PC-3 (cell line): ENCODE measurements around the gene SEL1L. TPM values are rescaled to one million over a fixed set of nuclear protein-coding genes. Genes with fewer than 3 reads are reported as not detected.

Source experiments
- ATAC-seq: fragments of 200-7000 bp; cut with Tn5 transposase; 2 replicates; pipeline ENCODE4 v1.9.1; 2020; ENCODE audit warnings: mild to moderate bottlenecking, moderate library complexity
- BruUV-seq: library from RNA; stranded (reverse); fragments of 400-500 nt; replicated peaks from 2 replicates; lab custom pipeline; 2021; lab: Mats Ljungman, UMichigan
- CTCF ChIA-PET: fragments of 300-600 bp; sonication (Branson Sonifier 250); formaldehyde crosslinking; loops from one replicate; lab custom pipeline; 2022; ENCODE audit warnings: antibody characterized with exemption; lab: Charles Lee
- POLR2A ChIA-PET: fragments of 300-600 bp; sonication (Branson Sonifier 250); formaldehyde crosslinking; loops from one replicate; lab custom pipeline; 2022; ENCODE audit warnings: antibody characterized with exemption; ENCODE audit not compliant: unreplicated experiment; lab: Charles Lee
- DNase-seq: peaks from one replicate; pipeline ENCODE4 v3.0.0-alpha.2; 2015
- H2AFZ ChIP-seq: fragments of 300-600 bp; sonication (generic); 2 replicates; pipeline ENCODE4 v1.6.0; 2016; ENCODE audit warnings: antibody characterized with exemption, low read length
- H3F3A ChIP-seq: fragments of 300-600 bp; sonication (generic); one replicate; pipeline ENCODE4 v1.6.0; 2017; ENCODE audit warnings: antibody characterized with exemption, low read length, control low read depth, mild to moderate bottlenecking; ENCODE audit not compliant: unreplicated experiment
- H3K27ac ChIP-seq: fragments of 300-600 bp; sonication (generic); 2 replicates; pipeline ENCODE4 v1.5.1; 2016; ENCODE audit warnings: mild to moderate bottlenecking, low read length
- H3K27me3 ChIP-seq: fragments of 300-600 bp; sonication (generic); 2 replicates; pipeline ENCODE4 v1.6.1; 2016; ENCODE audit warnings: low read length, mixed read lengths
- H3K36me3 ChIP-seq: fragments of 300-600 bp; sonication (generic); 2 replicates; pipeline ENCODE4 v1.6.1; 2016; ENCODE audit warnings: low read depth, mixed run types, low read length, mixed read lengths
- H3K4me1 ChIP-seq: fragments of 300-600 bp; sonication (generic); 2 replicates; pipeline ENCODE4 v1.5.1; 2016; ENCODE audit warnings: low read length; ENCODE audit not compliant: insufficient read depth
- H3K4me2 ChIP-seq: fragments of 300-600 bp; sonication (generic); 2 replicates; pipeline ENCODE4 v1.6.0; 2016; ENCODE audit warnings: low read length
- H3K4me3 ChIP-seq: fragments of 300-600 bp; sonication (generic); 2 replicates; pipeline ENCODE4 v1.5.1; 2016; ENCODE audit warnings: mild to moderate bottlenecking, low read length, mixed read lengths
- H3K79me2 ChIP-seq: fragments of 300-600 bp; sonication (generic); 2 replicates; pipeline ENCODE4 v1.6.1; 2017; ENCODE audit warnings: low read length, mixed read lengths
- H3K9ac ChIP-seq: fragments of 300-600 bp; sonication (generic); 2 replicates; pipeline ENCODE4 v1.6.0; 2016; ENCODE audit warnings: mild to moderate bottlenecking, low read length
- H3K9me2 ChIP-seq: fragments of 300-600 bp; sonication (generic); replicated peaks from 2 replicates; pipeline ENCODE4 v1.6.1; 2016; ENCODE audit warnings: mixed run types, low read length, mixed read lengths
- H3K9me3 ChIP-seq: fragments of 300-600 bp; sonication (generic); 2 replicates; pipeline ENCODE4 v1.6.1; 2016; ENCODE audit warnings: low read length, mixed read lengths
- H4K20me1 ChIP-seq: fragments of 300-600 bp; sonication (generic); 2 replicates; pipeline ENCODE4 v1.6.1; 2016; ENCODE audit warnings: low read length, mixed read lengths
- EZH2 ChIP-seq: fragments of 300-600 bp; sonication (generic); IDR thresholded peaks from one replicate; pipeline ENCODE4 v1.6.1; 2017; ENCODE audit warnings: antibody characterized with exemption, mild to moderate bottlenecking, low read length; ENCODE audit not compliant: unreplicated experiment
- EZH2phosphoT487 ChIP-seq: fragments of 300-600 bp; sonication (generic); IDR thresholded peaks from 2 replicates; pipeline ENCODE4 v1.6.1; 2018; ENCODE audit warnings: mild to moderate bottlenecking, antibody characterized with exemption, low read length, borderline replicate concordance
- intact Hi-C: fragments of 100-400 bp; cut with micrococcal nuclease; formaldehyde crosslinking; loops from 2 replicates; pipeline ENCODE4 v1.9.0; 2023
- total RNA-seq: library from RNA; depleted of rRNA; stranded (reverse); fragments of >200 nt; gene quantifications from 2 replicates; pipeline ENCODE4 v1.2.3, GENCODE V29; 2014
- TF ChIP-seq, protein P1 (sequence below): fragments of 300-600 bp; sonication (generic); conservative IDR thresholded peaks from 2 replicates; pipeline ENCODE4 v1.5.1; 2017; ENCODE audit warnings: antibody characterized with exemption, low read depth, mild to moderate bottlenecking, low read length

SEL1L gene
- total RNA-seq, 1 experiment from 2014 or later: 46.9 TPM

DNA sequence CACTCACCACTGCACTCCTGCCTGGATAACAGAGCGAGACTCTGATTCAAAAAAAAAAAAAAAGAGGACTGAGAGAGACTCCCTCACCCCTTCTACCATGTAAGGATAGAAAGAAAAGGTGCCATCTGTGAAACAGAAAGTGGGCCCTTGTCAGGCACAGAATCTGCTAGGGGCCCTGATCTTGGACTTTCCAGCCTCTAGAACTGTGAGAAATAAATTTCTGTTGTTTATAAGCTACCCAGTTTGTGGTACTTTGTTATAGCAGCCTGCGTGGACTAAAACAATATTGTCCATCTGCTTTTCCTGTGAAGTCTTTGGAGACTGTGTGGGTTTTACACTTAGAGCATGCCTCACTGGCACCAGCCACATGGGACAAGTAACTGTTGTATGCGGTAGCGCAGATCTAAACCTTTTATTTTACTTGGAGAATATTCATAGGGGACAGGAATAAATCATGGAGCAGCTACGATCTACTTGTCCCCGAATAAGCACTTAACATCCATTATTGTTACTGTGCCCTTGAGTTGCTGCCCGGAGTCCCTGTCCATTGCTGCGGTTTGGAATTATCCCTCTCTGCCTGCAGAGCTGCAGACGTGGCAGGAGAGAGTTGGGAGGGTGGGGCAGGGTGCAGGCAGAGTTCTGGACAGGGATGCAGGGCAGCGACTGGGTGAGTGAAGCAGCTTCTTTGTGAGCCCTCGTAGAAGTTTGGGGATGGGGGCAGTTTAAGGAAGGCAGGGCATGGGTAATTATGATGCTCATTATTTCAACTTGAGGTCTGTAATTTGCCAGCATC lies 81.1 kb downstream of the SEL1L start:
- TF ChIP-seq EZH2phosphoT487: no peak
- TF ChIP-seq, protein P1, sequence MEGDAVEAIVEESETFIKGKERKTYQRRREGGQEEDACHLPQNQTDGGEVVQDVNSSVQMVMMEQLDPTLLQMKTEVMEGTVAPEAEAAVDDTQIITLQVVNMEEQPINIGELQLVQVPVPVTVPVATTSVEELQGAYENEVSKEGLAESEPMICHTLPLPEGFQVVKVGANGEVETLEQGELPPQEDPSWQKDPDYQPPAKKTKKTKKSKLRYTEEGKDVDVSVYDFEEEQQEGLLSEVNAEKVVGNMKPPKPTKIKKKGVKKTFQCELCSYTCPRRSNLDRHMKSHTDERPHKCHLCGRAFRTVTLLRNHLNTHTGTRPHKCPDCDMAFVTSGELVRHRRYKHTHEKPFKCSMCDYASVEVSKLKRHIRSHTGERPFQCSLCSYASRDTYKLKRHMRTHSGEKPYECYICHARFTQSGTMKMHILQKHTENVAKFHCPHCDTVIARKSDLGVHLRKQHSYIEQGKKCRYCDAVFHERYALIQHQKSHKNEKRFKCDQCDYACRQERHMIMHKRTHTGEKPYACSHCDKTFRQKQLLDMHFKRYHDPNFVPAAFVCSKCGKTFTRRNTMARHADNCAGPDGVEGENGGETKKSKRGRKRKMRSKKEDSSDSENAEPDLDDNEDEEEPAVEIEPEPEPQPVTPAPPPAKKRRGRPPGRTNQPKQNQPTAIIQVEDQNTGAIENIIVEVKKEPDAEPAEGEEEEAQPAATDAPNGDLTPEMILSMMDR: no peak
- TF ChIP-seq EZH2: no peak
- intact Hi-C loops: loop anchor here (1.0 to 5.0 kb wide), 3 partner anchors 50 to 183 kb away; partner anchors contain the start of gene STON2
- no peak overlapping the region for H3K4me3 ChIP-seq
- no peaks in the 10 kb centered on the region for H3K36me3 ChIP-seq
- H3K4me2 ChIP-seq: peak overlapping the region; percentile 52
- no peaks in the 10 kb centered on the region for H4K20me1 ChIP-seq
- ChIA-PET POLR2A (no interaction called here), CTCF (interaction anchor here (0.6 to 4.0 kb wide), 3 partner anchors 159 to 223 kb away, joined by 4 to 35 read pairs (median 12); no protein-coding TSS in a partner anchor)
- no peak overlapping the region for H3K9ac ChIP-seq
- no peaks in the 10 kb centered on the region for H3K9me2 ChIP-seq
- ATAC-seq (peak; percentile 49), DNase-seq (no peak)
- no peaks in the 10 kb centered on the region for H3K9me3 ChIP-seq
- peak overlapping the region; percentile 60 for H2AFZ ChIP-seq
- no TSS peak for BruUV-seq
- H3K79me2 ChIP-seq: no peaks in the 10 kb centered on the region
- no peaks in the 10 kb centered on the region for H3K4me1 ChIP-seq
- no peaks in the 10 kb centered on the region for H3F3A ChIP-seq
- H3K27ac ChIP-seq: no peak overlapping the region
- H3K27me3 ChIP-seq: no peaks in the 10 kb centered on the region

DNA sequence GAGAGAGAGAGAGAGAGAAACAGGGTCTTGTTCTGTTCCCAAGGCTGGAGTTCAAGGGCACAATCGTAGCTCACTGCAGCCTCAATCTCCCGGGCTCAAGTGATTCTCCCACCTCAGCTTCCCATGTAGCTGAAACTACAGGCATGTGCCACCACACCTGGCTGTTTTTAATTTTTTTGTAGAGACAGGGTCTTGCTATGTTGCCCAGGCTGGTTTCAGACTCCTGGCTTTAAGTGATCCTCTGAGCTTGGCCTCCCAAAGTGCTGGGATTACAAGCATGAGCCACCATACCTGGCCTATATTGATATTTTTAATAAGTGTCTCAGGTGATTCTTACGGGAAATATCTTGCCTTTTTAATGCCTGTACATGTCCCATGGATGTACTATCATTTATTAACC lies 82.7 kb downstream of the SEL1L start:
- Histone ChIP-seq H3K4me3 (no peak overlapping the region), H3K4me2 (no peak overlapping the region), H3K27ac (no peak overlapping the region), H2AFZ (no peak overlapping the region), H3F3A (no peaks in the 10 kb centered on the region), H3K9me2 (no peaks in the 10 kb centered on the region), H3K36me3 (no peaks in the 10 kb centered on the region), H4K20me1 (no peaks in the 10 kb centered on the region), H3K9ac (no peak overlapping the region), H3K9me3 (no peaks in the 10 kb centered on the region), H3K27me3 (no peaks in the 10 kb centered on the region), H3K4me1 (no peaks in the 10 kb centered on the region), H3K79me2 (no peaks in the 10 kb centered on the region)
- BruUV-seq: no TSS peak
- DNase-seq (no peak), ATAC-seq (no peak)
- TF ChIP-seq EZH2 (no peak), EZH2phosphoT487 (no peak)
- TF ChIP-seq, protein P1: no peak
- CTCF ChIA-PET: no interaction called here
- POLR2A ChIA-PET: no interaction called here
- intact Hi-C loops: loop anchor here (5.0 kb wide), 2 partner anchors 49 to 129 kb away; partner anchors contain the start of gene STON2

DNA sequence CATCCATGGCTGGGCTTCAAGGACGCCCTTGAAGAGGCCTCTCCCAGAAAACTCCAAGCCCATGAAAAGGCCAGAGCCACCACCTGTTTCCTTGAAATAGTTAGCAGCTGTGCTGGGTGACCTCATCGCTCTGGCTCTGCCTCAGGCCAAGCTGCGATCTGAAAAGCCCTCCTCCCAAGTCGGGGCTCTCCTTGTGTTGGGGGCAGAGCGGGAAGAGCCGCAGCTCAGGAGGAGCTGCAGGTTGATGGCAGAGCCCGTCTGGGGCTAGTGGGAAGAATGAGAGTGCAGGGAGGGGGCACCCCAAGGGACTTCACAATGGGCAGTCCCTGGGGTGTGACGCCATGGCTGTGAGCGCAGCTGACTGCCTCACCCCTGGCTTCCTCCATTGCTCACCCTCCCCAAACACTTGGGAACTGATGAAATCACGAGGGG lies 83.5 kb downstream of the SEL1L start:
- H3K36me3 ChIP-seq: no peaks in the 10 kb centered on the region
- H3K4me1 ChIP-seq: no peaks in the 10 kb centered on the region
- no peak overlapping the region for H3K9ac ChIP-seq
- H3K4me2 ChIP-seq: no peak overlapping the region
- H3K79me2 ChIP-seq: no peaks in the 10 kb centered on the region
- no peak overlapping the region for H3K27ac ChIP-seq
- H4K20me1 ChIP-seq: no peaks in the 10 kb centered on the region
- intact Hi-C loops: loop anchor here (5.0 kb wide), 2 partner anchors 48 to 128 kb away; partner anchors contain the start of gene STON2
- H3K27me3 ChIP-seq: no peaks in the 10 kb centered on the region
- no peaks in the 10 kb centered on the region for H3K9me3 ChIP-seq
- TF ChIP-seq EZH2 (no peak), EZH2phosphoT487 (no peak)
- TF ChIP-seq, protein P1: no peak
- H2AFZ ChIP-seq: no peak overlapping the region
- no peaks in the 10 kb centered on the region for H3K9me2 ChIP-seq
- no peaks in the 10 kb centered on the region for H3F3A ChIP-seq
- no peak for ATAC-seq
- no peak overlapping the region for H3K4me3 ChIP-seq
- POLR2A ChIA-PET: interaction anchor here (0.6 kb wide), 1 partner anchor 197 kb away, joined by 3 read pairs; no protein-coding TSS in a partner anchor
- CTCF ChIA-PET: no interaction called here
- no peak for DNase-seq
- no TSS peak for BruUV-seq
